Erythroblast (primary cell): ENCODE results near the gene CDK5R2.

Source experiments
- DNase-seq, 2 experiments: peaks; one replicate each; lab custom pipeline; 2025; lab: John Stamatoyannopoulos, UW
- GATA1 ChIP-seq: IDR thresholded peaks from 2 replicates; pipeline ENCODE4 v1.6.1; 2011; ENCODE audit warnings: low read depth, mild to moderate bottlenecking, control low read depth, low read length, moderate library complexity
- POLR2A ChIP-seq: IDR thresholded peaks from 2 replicates; pipeline ENCODE4 v1.6.1; 2011; ENCODE audit warnings: mild to moderate bottlenecking, low read length

CDK5R2 gene

DNA sequence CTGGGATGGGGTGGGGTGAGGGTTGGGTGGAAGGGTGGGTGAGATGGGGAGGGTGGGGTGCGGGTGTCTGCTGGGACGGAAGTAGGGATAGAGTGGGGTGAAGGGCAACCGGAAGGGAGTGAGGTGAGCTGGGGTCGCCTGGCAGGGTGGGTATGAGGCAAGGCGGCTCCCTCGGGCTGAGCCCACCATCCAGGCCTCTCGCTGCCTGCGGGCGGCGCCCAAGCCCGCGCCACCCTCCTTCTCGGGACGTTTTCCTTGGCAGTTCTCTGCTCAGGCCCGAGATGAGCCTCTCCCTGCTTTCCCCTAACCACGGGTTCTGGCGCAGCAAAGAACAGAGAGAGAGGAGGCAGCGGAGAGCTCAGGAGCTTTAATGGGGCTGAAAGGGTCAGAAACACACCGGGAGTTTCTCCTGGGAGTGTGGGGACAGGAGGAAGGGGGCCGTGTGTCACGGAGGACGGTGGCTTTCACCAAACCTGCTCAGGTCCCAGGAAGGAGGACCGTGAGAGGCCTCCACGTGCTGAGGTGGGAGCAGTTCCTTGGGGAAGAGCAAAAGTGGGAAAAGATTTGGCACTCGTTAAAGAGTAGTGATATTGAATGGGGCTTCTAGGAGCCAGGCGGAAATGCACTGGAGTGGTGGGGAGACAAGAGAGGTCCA, 21.4 kb downstream of the CDK5R2 start:
- TF ChIP-seq GATA1 (no peak), POLR2A (no peak)
- DNase-seq = no peak

DNA sequence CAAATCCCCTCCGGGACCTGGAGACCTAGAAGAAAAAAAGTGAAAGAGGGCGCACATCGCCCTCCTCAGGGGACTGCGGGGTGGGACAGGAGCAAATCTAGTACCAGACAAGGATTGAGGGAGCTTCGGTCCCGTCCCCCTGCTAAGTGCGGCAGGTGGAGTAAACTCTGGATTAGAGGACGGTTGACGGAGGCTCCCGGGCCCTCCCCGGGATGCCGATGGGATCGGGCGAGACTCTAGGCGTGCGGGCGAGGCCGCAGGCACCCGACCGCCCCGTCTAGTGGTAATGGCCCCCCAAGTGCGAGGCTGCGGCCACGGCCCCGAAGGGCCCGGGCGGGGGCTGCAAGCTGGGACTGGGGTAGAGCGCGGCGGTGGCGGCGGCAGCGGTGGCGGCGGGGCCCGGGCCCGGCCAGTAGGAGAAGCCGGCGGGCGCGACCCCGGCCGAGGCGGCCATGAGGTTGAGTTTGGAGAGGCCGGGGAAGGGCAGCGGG, 22.0 kb downstream of the CDK5R2 start:
- DNase-seq = no peak
- TF ChIP-seq GATA1 = no peak
- TF ChIP-seq POLR2A = no peak

GRCh38 chr2:218981881-218982585, 22.6 kb downstream of the CDK5R2 start:
- no peak for DNase-seq
- TF ChIP-seq POLR2A = no peak
- no peak for TF ChIP-seq GATA1

- TF ChIP-seq POLR2A = no peak
- TF ChIP-seq GATA1 = no peak
- no peak for DNase-seq
Measured at GRCh38 chr2:218982586-218983262, 23.3 kb downstream of the CDK5R2 start.

DNA sequence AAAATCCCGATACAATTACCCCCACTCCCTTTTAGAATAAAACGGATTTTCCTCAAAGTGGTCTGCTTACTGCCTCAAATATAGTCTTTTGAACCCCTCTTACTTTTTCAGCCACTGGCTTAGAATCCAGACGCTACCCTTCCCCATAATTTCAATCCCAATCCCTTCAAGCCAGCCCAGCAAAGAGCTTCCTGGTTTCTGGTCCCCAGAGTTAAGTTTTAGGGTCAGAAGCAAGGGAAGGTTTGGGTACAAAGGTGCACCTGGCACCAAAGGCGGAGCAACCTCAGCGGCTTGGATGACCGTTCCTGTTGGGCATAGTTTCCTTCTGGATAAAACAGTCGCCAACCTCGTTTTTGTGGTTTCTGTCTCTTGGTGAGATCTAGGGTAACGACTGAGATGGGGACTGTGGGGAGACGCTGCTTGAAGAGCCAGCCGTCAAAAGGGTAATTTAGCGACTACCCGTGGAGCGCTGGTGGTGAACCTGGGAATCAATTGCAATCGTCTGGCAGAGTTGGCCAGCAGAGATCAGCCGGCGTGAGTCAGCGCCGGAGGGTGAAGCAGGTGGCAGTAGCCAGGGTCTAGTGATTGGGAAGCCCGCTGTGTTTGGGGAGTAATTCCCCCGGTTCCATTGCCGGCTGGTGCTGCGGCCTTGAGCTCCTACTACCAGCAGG, 23.9 kb downstream of the CDK5R2 start:
- no peak for DNase-seq
- TF ChIP-seq GATA1 (no peak), POLR2A (no peak)

GRCh38 chr2:218983934-218984238, 24.4 kb downstream of the CDK5R2 start:
- no peak for TF ChIP-seq POLR2A
- TF ChIP-seq GATA1 = no peak

DNA sequence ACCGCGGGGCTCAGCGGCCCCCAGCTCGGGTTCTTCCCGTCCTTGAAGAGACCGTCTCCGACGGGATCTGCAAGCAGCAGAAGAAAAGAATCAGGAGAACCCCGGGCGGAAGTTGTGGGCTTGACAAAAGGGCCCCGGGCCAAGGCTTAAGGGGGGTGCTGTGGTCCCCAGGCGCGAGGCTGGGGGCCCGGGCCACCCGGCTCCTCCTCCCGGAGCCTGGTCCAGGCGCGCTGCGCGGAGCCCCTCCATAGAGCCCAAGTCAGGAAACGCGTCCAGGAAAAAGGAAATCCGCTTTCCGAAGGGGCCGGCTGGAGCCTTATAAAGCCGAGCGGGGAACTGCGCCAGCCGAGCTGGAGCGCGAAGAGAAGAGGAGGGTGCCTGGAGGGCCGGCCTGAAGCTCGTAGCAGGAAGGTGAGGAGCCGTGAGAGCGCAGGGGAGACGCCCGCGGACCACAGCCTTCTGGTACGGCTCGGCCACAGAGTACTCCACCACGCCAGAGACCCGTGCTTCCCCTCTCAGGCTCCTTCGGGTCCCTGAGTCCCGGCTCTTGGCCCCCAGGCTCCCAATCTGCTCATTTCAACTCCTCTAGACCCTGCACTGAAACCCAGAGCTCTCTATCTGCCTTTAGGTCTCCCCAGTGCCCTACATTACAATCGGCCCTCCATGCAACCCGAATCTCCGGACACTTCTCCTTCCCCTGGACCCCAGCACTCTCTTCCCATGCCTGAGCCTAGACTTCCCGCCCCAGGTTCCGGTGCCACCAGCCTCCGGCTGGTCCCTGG, 25.0 kb downstream of the CDK5R2 start:
- DNase-seq = no peak

More at GRCh38 chr2:218983934-218984238, 24.4 kb downstream of the CDK5R2 start:
- no peak for DNase-seq

GRCh38 chr2:218985021-218985324, 25.5 kb downstream of the CDK5R2 start, which contains the start of gene FEV:
Gene FEV, minus strand, starts transcription at chr2:218985184. Its CDS starts 109 bp downstream, at chr2:218985075.
- no peak for DNase-seq
- TF ChIP-seq GATA1 (no peak), POLR2A (no peak)

More for the DNA sequence above, 25.0 kb downstream of the CDK5R2 start:
- TF ChIP-seq GATA1 (no peak), POLR2A (no peak)

DNA sequence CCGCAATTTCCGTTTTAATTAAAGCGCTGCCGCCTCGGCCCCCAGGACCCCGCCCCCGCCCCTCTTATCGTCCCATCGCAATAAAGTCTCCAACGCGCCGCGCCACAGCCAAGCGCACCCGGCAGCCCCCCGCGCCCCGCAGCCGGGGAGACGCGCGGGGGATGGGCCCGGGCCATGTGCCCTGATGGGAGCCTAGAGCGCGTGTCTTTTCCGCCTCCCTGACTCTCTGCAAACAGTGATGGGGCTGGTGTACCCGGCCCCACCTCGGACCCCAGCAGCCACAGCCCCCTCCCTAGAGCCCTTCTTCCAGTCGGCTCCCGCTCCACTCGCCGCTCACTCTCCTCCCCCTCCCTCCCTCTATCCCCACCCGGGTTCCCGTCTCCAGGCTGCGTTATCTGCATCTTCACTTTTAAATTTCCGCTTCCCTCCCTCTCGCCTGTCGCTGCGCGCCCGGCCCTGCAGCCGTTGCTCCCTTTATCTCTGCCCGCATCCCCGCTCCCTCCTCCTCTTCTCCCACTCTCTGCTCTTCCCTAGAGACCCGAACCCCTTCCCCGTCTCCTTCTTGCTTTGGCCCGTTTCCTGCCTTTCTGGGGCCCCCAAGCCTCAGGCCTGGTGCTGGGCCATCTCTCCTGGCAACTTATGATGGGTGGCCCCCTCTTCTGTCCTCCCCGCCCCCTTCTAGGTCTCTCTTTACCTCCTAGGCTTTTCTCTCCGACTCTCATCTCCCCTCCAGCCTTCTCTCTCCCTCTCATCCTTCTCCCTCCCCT, 26.0 kb downstream of the CDK5R2 start:
- TF ChIP-seq GATA1 = no peak
- no peak for TF ChIP-seq POLR2A
- no peak for DNase-seq

DNA sequence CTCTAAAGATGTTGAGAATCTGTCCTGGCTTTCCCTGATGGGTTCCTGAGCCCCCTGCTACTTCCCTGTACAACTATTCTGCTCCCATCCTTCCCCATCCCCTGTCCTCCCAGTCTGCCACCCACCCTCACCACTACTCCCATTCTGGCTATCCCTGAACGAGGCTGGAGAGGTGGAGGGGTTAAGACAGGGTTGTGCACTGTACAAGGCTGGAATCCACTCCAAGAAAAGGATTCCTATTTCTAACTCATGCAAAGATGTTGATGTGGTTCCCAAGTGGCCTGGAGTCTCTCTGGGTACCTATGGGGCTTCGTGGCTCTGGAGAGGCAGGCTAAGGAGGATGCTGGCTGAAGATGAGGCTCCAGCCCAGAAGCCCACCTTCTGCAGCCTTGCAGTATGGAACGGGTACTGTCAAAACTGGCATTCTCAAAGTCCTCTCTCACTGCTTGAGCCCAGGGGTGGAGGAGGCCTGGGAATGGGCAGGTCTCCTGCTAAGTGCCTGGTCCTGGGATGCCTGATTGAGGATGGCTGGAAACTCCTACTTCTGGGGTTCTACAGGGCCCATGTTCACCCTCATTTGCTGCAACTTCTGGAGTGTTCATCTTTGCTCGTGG, 26.8 kb downstream of the CDK5R2 start:
- TF ChIP-seq POLR2A = no peak
- TF ChIP-seq GATA1 = no peak
- DNase-seq = no peak

DNA sequence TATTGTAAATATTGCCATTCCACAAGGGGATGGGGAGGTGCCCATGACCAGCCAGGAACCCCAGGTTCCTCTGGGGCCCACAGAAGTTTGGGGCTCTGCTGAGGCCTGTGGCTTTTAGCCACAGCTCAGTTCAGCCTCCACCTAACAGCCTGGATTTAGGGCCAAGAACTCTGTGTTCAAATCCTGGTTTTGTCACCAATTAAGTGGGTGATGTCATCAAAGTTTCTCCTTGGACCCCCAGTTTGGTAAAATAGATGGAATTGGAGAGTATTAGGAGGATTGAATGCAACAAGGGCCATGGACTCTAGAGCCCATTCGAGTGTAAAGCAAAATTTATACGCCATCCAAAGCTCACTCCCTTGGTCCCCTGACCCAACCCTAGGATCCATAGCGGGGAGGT, 28.7 kb downstream of the CDK5R2 start:
- DNase-seq = no peak
- TF ChIP-seq GATA1 (no peak), POLR2A (no peak)

DNA sequence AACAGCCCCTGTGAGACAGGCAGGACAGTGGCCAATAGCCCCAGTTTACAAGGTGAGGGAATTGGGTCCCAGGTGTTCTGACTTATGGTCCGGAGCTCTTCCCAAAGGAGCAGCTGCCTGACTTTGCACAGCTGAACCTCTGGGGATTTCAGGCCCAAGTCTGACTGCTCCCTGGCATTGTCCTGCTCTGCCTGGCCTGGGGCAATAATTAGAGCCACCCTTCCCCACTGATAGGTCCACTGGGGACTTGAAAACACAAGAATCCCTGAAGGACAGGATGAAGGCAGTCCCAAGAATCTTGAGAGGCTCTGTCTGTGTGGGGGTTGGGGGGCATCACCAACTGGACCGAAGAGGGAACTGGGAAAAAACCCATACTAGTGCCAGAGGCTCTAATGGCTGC, 29.2 kb downstream of the CDK5R2 start:
- no peak for TF ChIP-seq GATA1
- no peak for TF ChIP-seq POLR2A
- DNase-seq = no peak
